B cell (primary cell): ENCODE measurements around the gene SPATA12. TPM values are rescaled to one million over a fixed set of nuclear protein-coding genes. Genes with fewer than 3 reads are reported as not detected.

Experiments
- ATAC-seq: fragments of 200-7000 bp; cut with Tn5 transposase; one replicate; pipeline ENCODE4 v1.10.0; 2021; ENCODE audit warnings: low read depth, mild to moderate bottlenecking, moderate number of reproducible peaks, moderate library complexity
- CTCF ChIA-PET: fragments of 350-600 bp; sonication (Branson Sonifier 250); formaldehyde crosslinking; loops from one replicate; lab custom pipeline; 2021; ENCODE audit warnings: antibody characterized with exemption, inconsistent platforms; lab: Charles Lee
- POLR2A ChIA-PET: fragments of 350-600 bp; sonication (Branson Sonifier 250); formaldehyde crosslinking; loops from one replicate; lab custom pipeline; 2021; ENCODE audit warnings: antibody characterized with exemption; lab: Charles Lee
- DNase-seq: peaks from one replicate; pipeline ENCODE4 v3.0.0; 2013
- H2AFZ ChIP-seq: 2 replicates; pipeline ENCODE4 v1.6.1; 2012; ENCODE audit warnings: mild to moderate bottlenecking, low read depth, low read length; ENCODE audit not compliant: insufficient read depth, poor library complexity, severe bottlenecking
- H3K27ac ChIP-seq, 2 donors: 1 replicate in 1 of 2; 2 replicates in 1 of 2; pipeline ENCODE4 v1.5.1; 2012 to 2013; ENCODE audit warnings: low read length in 2 of 2, mild to moderate bottlenecking in 2 of 2, moderate library complexity in 1 of 2
- H3K27me3 ChIP-seq, 4 experiments: fragments of 200-600 bp in 1 of 4; sonication (generic) in 1 of 4; replicated peaks in 1 of 4; 1 replicate in 2 of 4; 2 replicates in 2 of 4; pipeline versions ENCODE4 v1.6.1 to v1.7.0; 2013 to 2016; ENCODE audit warnings: low read length in 3 of 4, mild to moderate bottlenecking in 2 of 4, mixed read lengths in 1 of 4, moderate library complexity in 1 of 4; ENCODE audit not compliant: insufficient read depth in 4 of 4, control insufficient read depth in 3 of 4; ENCODE audit errors: control extremely low read depth in 1 of 4
- H3K36me3 ChIP-seq, 2 experiments: replicated peaks in 1 of 2; 1 replicate in 1 of 2; 2 replicates in 1 of 2; pipeline versions ENCODE4 v1.6.1 to v1.7.1; 2013; ENCODE audit warnings: low read length in 1 of 2; ENCODE audit not compliant: insufficient read depth in 2 of 2, control insufficient read depth in 1 of 2; ENCODE audit errors: control extremely low read depth in 1 of 2, extremely low read depth in 1 of 2
- H3K4me1 ChIP-seq, 2 donors: fragments of 200-600 bp in 1 of 2; sonication (generic) in 1 of 2; 1 replicate in 1 of 2; 2 replicates in 1 of 2; pipeline versions ENCODE4 v1.5.1 to v1.6.1; 2013 to 2017; ENCODE audit warnings: low read length in 2 of 2; ENCODE audit not compliant: control insufficient read depth in 2 of 2, insufficient read depth in 2 of 2
- H3K4me2 ChIP-seq: replicated peaks from 2 replicates; pipeline ENCODE3; 2012; ENCODE audit warnings: mild to moderate bottlenecking, low read depth, low read length; ENCODE audit not compliant: poor library complexity, severe bottlenecking
- H3K4me3 ChIP-seq, 5 experiments: fragments of 200-600 bp in 1 of 5; sonication (generic) in 1 of 5; 1 replicate in 3 of 5; 2 replicates in 2 of 5; pipeline versions ENCODE4 v1.5.1 to v1.7.0; 2011 to 2016; ENCODE audit warnings: low read length in 4 of 5, mild to moderate bottlenecking in 4 of 5, low read depth in 2 of 5, control low read depth in 1 of 5, moderate library complexity in 1 of 5; ENCODE audit not compliant: insufficient read depth in 1 of 5; ENCODE audit errors: control extremely low read depth in 1 of 5, extremely low read depth in 1 of 5
- H3K79me2 ChIP-seq: fragments of 200-600 bp; sonication (generic); one replicate; pipeline ENCODE4 v1.6.0; 2016; ENCODE audit warnings: low read length; ENCODE audit not compliant: control insufficient read depth, insufficient read depth
- H3K9ac ChIP-seq: fragments of 200-600 bp; sonication (generic); 2 replicates; pipeline ENCODE4 v1.6.1; 2017; ENCODE audit warnings: mild to moderate bottlenecking, low read length, moderate library complexity
- H3K9me3 ChIP-seq, 3 donors: one replicate each; pipeline versions ENCODE4 v1.6.1 to v1.7.1; 2013; ENCODE audit warnings: low read length in 2 of 3; ENCODE audit not compliant: control insufficient read depth in 2 of 3, insufficient read depth in 1 of 3; ENCODE audit errors: control extremely low read depth in 1 of 3
- H4K20me1 ChIP-seq: 2 replicates; pipeline ENCODE4 v1.6.0; 2012; ENCODE audit warnings: mild to moderate bottlenecking, low read length; ENCODE audit not compliant: insufficient read depth, control insufficient read depth, poor library complexity, severe bottlenecking
- H3K27ac Mint-ChIP-seq: one replicate; pipeline ENCODE4 v1.8.0; 2021; ENCODE audit warnings: mixed read lengths
- H3K27me3 Mint-ChIP-seq: one replicate; pipeline ENCODE4 v1.8.0; 2021; ENCODE audit warnings: mixed read lengths
- H3K4me1 Mint-ChIP-seq: one replicate; pipeline ENCODE4 v1.8.0; 2021; ENCODE audit warnings: mixed read lengths
- H3K4me3 Mint-ChIP-seq: one replicate; pipeline ENCODE4 v1.8.0; 2021; ENCODE audit warnings: mixed read lengths
- H3K9me3 Mint-ChIP-seq: one replicate; pipeline ENCODE4 v1.8.0; 2022; ENCODE audit warnings: mixed read lengths; ENCODE audit not compliant: insufficient read depth
- EZH2 ChIP-seq: IDR thresholded peaks from 2 replicates; pipeline ENCODE4 v1.6.1; 2012; ENCODE audit warnings: borderline replicate concordance, low read depth, mild to moderate bottlenecking, moderate library complexity, low read length; ENCODE audit not compliant: insufficient read depth, poor library complexity, severe bottlenecking
- WGBS: methylation state at CpG from one replicate; pipeline ENCODE4 v1.1.5; 2013; ENCODE audit warnings: missing lambda C conversion rate; ENCODE audit not compliant: insufficient coverage; 5-methylcytosine and 5-hydroxymethylcytosine counted together
- intact Hi-C: fragments of 100-400 bp; cut with micrococcal nuclease; formaldehyde crosslinking; loops from one replicate; pipeline ENCODE4 v1.10.0; 2022
- polyA plus RNA-seq: library from polyadenylated mRNA; depleted of rRNA; stranded (reverse); fragments of >200 nt; gene quantifications from 2 replicates; pipeline ENCODE4 v1.2.3, GENCODE V29; 2012
- total RNA-seq, 2 donors: library from RNA; stranded (reverse); fragments of 120-200 nt in 1 of 2; gene quantifications; 1 replicate in 1 of 2; 2 replicates in 1 of 2; pipeline versions ENCODE4 v1.2.3 to v1.2.4, GENCODE V29; 2013 to 2022
- TF ChIP-seq, protein P1 (sequence below): fragments of 200-600 bp; IDR thresholded peaks from one replicate; pipeline ENCODE4 v1.8.0; 2022; ENCODE audit warnings: antibody characterized with exemption, mild to moderate bottlenecking

SPATA12 gene
- total and polyA plus RNA-seq, 2 donors (not counting 1 experiment from before 2014, with no cell fraction given), result not detected

DNA sequence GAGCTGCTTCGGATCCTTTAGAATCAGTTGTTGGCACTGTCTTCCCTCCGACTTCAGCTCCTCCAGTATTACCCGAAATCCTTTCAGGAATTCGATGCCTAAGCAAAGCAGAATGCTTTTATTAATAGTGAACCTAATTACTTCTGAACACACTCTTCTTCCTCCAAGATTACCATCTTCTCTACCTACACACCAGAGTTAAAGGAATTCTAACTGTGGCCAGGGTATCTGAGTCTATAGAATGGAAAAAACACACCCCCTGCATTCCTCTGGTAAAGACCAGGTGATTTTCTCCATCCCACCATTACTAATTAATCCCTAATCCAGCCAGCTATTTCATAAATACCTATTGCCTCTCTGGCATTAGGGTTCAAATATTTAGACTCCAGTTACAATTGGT is 49.8 kb downstream of the SPATA12 start:
- H3K4me3 Mint-ChIP-seq, result no peak overlapping the region
- Histone ChIP-seq H3K9ac (no peak overlapping the region), H3K4me1 (no peaks in the 10 kb centered on the region), H2AFZ (no peak overlapping the region), H3K36me3 (no peaks in the 10 kb centered on the region), H3K9me3 (no peaks in the 10 kb centered on the region), H4K20me1 (no peaks in the 10 kb centered on the region), H3K79me2 (no peaks in the 10 kb centered on the region), H3K4me2 (no peak overlapping the region), H3K4me3 (no peak overlapping the region), H3K27ac (no peak overlapping the region), H3K27me3 (peaks cover 0 to 7% (median 0%) of the 10 kb centered on the region in 4 experiments)
- no peak overlapping the region for H3K27ac Mint-ChIP-seq
- no peaks in the 10 kb centered on the region for H3K9me3 Mint-ChIP-seq
- TF ChIP-seq, protein P1, sequence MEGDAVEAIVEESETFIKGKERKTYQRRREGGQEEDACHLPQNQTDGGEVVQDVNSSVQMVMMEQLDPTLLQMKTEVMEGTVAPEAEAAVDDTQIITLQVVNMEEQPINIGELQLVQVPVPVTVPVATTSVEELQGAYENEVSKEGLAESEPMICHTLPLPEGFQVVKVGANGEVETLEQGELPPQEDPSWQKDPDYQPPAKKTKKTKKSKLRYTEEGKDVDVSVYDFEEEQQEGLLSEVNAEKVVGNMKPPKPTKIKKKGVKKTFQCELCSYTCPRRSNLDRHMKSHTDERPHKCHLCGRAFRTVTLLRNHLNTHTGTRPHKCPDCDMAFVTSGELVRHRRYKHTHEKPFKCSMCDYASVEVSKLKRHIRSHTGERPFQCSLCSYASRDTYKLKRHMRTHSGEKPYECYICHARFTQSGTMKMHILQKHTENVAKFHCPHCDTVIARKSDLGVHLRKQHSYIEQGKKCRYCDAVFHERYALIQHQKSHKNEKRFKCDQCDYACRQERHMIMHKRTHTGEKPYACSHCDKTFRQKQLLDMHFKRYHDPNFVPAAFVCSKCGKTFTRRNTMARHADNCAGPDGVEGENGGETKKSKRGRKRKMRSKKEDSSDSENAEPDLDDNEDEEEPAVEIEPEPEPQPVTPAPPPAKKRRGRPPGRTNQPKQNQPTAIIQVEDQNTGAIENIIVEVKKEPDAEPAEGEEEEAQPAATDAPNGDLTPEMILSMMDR, result no peak
- TF ChIP-seq EZH2, result no peak
- H3K27me3 Mint-ChIP-seq, result peaks cover 24% of the 10 kb centered on the region
- WGBS, result 100% methylated on average over 2 of the region's 4 CpGs
- ChIA-PET POLR2A (no interaction called here), CTCF (interaction anchor here (1.0 to 1.6 kb wide), 2 partner anchors 10 to 16 kb away, joined by 3 to 11 read pairs; no protein-coding TSS in a partner anchor)
- H3K4me1 Mint-ChIP-seq, result peaks cover 2% of the 10 kb centered on the region
- intact Hi-C loops, result no loop called here
- ATAC-seq (no peak), DNase-seq (no peak)

DNA sequence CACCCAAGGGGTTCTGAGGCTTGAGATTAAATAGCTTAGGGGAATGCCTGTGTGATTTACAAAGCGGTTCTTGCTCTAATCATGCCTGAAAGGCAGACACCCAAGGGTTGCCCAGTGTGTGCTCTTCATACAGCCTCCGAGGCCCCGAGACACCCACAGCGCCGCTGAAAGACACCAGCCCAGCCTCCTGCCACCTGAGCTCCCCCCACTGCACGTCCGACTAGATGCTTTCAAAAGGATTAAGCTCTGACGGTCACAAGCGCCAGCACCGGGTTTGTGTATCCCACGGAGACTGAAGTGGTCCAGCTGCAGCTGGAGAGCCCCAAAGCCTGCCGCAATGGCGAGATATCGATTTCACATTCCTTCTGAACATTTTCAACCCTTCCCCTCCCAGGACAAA is 50.3 kb downstream of the SPATA12 start:
- ATAC-seq (no peak), DNase-seq (no peak)
- H3K9me3 ChIP-seq, result no peaks in the 10 kb centered on the region
- CTCF ChIA-PET, result interaction anchor here (0.6 to 1.6 kb wide), 3 partner anchors 10 to 110 kb away, joined by 3 to 11 read pairs (median 3); no protein-coding TSS in a partner anchor
- no peak overlapping the region for H3K4me2 ChIP-seq
- H3K4me1 Mint-ChIP-seq, result peaks cover 2% of the 10 kb centered on the region
- H3K9ac ChIP-seq, result no peak overlapping the region
- no peak overlapping the region for H3K27ac ChIP-seq
- H3K79me2 ChIP-seq, result no peaks in the 10 kb centered on the region
- intact Hi-C loops, result no loop called here
- H3K27me3 ChIP-seq, result peaks cover 0 to 7% (median 0%) of the 10 kb centered on the region in 4 experiments
- no peak overlapping the region for H3K27ac Mint-ChIP-seq
- no peaks in the 10 kb centered on the region for H3K9me3 Mint-ChIP-seq
- 87% methylated on average over 7 of the region's 14 CpGs for WGBS
- no peak for TF ChIP-seq EZH2
- TF ChIP-seq, protein P1, result no peak
- no peak overlapping the region for H3K4me3 ChIP-seq
- no peaks in the 10 kb centered on the region for H3K36me3 ChIP-seq
- no peak overlapping the region for H2AFZ ChIP-seq
- no peaks in the 10 kb centered on the region for H4K20me1 ChIP-seq
- H3K27me3 Mint-ChIP-seq, result peaks cover 30% of the 10 kb centered on the region
- H3K4me3 Mint-ChIP-seq, result no peak overlapping the region
- POLR2A ChIA-PET, result interaction anchor here (0.5 kb wide), 1 partner anchor 101 kb away, joined by 4 read pairs; no protein-coding TSS in a partner anchor
- no peaks in the 10 kb centered on the region for H3K4me1 ChIP-seq
